H1 (cell line): ENCODE measurements around the gene TMEM255B.

Experiments
- CTCF ChIP-seq, 3 experiments: IDR thresholded peaks; 1 replicate in 2 of 3; 2 replicates in 1 of 3; pipeline versions ENCODE4 v1.5.1 to v1.6.1; 2011; ENCODE audit warnings: low read length in 3 of 3, mild to moderate bottlenecking in 3 of 3, inconsistent platforms in 2 of 3, low read depth in 1 of 3, moderate library complexity in 1 of 3; ENCODE audit not compliant: insufficient read depth in 1 of 3; ENCODE audit errors: control extremely low read depth in 1 of 3
- EP300 ChIP-seq, 2 experiments: IDR thresholded peaks; 1 replicate in 1 of 2; 2 replicates in 1 of 2; pipeline ENCODE4 v1.6.1; 2011 to 2012; ENCODE audit warnings: low read depth in 2 of 2, low read length in 2 of 2, mild to moderate bottlenecking in 2 of 2, borderline replicate concordance in 1 of 2, inconsistent platforms in 1 of 2, moderate library complexity in 1 of 2
- TAF1 ChIP-seq: IDR thresholded peaks from 2 replicates; pipeline ENCODE4 v1.6.1; 2011; ENCODE audit warnings: mild to moderate bottlenecking, low read depth, low read length
- TEAD4 ChIP-seq: IDR thresholded peaks from 2 replicates; pipeline ENCODE4 v1.6.1; 2012; ENCODE audit warnings: low read depth, low read length, inconsistent platforms, mixed read lengths

GRCh38 chr13:113785051-113786010 lies 26.3 kb downstream of the TMEM255B start:
- TF ChIP-seq EP300 (IDR thresholded peaks at IDR 0.05; ENCODE audit: borderline replicate concordance in 1 of 2, low read depth in 2 of 2, low read length in 2 of 2) (no peak), TAF1 (no peak), TEAD4 (no peak), CTCF (IDR thresholded peaks at IDR 0.05; ENCODE audit: control extremely low read depth in 1 of 3, insufficient read depth in 1 of 3, low read depth in 1 of 3, low read length in 3 of 3) (no peak)
